ENCODE measurements around the gene BAIAP2.

BAIAP2 gene

DNA sequence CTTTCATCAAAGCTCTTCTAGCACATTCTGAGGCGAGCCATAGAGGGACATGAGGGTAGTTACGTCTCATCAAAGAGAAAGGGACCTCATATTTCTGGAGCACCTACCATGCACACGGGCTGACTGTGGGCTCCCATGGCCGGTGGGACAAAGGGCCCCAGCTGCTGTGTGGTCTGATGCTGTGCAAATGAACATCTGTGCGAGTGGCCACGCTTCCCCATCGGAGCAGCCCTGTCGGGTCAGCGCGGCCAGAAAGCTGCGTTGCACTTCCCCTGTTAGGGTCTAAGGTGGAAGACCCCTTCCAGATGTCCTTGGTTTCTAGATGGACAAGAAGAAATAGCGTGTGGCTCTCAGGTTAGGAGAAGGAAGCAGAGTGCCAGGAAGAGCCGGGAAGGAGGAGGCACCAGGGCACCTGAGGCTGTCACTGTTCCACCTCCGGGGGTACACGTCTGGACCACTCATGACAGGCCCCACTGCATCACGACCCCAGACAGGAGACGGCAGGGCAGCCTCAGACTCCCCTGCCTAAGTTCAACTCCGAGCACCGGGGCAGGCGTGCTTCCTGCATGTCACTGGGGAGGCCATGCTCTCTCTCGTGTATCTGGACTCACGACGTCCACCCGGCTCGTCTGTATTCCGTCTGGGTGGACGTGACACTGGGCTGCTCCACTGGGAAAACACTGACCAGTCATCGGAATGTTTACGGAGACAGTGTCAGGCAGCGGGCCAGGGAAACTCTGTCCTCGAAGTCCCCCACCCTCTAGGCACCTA, 8.5 kb upstream of the BAIAP2 start:
- H3K27ac ChIP-seq: no peak overlapping the region
- TF ChIP-seq, protein P1, sequence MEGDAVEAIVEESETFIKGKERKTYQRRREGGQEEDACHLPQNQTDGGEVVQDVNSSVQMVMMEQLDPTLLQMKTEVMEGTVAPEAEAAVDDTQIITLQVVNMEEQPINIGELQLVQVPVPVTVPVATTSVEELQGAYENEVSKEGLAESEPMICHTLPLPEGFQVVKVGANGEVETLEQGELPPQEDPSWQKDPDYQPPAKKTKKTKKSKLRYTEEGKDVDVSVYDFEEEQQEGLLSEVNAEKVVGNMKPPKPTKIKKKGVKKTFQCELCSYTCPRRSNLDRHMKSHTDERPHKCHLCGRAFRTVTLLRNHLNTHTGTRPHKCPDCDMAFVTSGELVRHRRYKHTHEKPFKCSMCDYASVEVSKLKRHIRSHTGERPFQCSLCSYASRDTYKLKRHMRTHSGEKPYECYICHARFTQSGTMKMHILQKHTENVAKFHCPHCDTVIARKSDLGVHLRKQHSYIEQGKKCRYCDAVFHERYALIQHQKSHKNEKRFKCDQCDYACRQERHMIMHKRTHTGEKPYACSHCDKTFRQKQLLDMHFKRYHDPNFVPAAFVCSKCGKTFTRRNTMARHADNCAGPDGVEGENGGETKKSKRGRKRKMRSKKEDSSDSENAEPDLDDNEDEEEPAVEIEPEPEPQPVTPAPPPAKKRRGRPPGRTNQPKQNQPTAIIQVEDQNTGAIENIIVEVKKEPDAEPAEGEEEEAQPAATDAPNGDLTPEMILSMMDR (IDR thresholded peaks at IDR 0.05): no peak
- TF ChIP-seq ZFX (IDR thresholded peaks at IDR 0.05; ENCODE audit: borderline replicate concordance): no peak

- no peak overlapping the region for H3K27ac ChIP-seq
- no peak for TF ChIP-seq ZFX (IDR thresholded peaks at IDR 0.05; ENCODE audit: borderline replicate concordance)
- TF ChIP-seq, protein P1 (IDR thresholded peaks at IDR 0.05): no peak
These were observed 7.9 kb upstream of the BAIAP2 start for GRCh38 chr17:81027038-81027437.

- TF ChIP-seq ZFX (IDR thresholded peaks at IDR 0.05; ENCODE audit: borderline replicate concordance): no peak
- TF ChIP-seq, protein P1 (IDR thresholded peaks at IDR 0.05): no peak
These were observed 7.1 kb upstream of the BAIAP2 start for GRCh38 chr17:81027591-81028505.

GRCh38 chr17:81028506-81028858, 6.5 kb upstream of the BAIAP2 start:
- TF ChIP-seq, protein P1 (IDR thresholded peaks at IDR 0.05): no peak
- TF ChIP-seq ZFX (IDR thresholded peaks at IDR 0.05; ENCODE audit: borderline replicate concordance): no peak
- H3K27ac ChIP-seq: no peak overlapping the region

More at GRCh38 chr17:81027591-81028505, 7.1 kb upstream of the BAIAP2 start:
- no peak overlapping the region for H3K27ac ChIP-seq

DNA sequence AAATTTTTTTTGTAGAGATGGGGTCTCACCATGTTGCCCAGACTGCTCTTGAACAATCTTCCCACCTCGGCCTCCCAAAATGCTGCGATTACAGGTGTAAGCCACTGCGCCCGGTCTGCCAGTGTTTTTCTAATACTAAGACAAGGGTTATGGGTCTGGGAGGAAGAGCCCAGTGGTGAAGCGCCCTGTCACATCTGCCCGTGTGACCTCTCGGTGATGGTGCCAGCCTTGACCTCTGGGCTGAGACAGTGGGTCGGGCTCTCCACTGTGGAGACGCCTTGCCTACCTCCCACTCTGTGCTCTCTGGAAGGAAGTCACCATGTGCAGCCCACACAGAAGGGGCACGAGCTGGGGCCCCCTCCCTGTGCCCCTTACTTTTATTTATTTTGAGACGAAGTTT, 5.1 kb upstream of the BAIAP2 start:
- TF ChIP-seq, protein P1 (IDR thresholded peaks at IDR 0.05): no peak
- no peak for TF ChIP-seq ZFX (IDR thresholded peaks at IDR 0.05; ENCODE audit: borderline replicate concordance)
- no peak overlapping the region for H3K27ac ChIP-seq

DNA sequence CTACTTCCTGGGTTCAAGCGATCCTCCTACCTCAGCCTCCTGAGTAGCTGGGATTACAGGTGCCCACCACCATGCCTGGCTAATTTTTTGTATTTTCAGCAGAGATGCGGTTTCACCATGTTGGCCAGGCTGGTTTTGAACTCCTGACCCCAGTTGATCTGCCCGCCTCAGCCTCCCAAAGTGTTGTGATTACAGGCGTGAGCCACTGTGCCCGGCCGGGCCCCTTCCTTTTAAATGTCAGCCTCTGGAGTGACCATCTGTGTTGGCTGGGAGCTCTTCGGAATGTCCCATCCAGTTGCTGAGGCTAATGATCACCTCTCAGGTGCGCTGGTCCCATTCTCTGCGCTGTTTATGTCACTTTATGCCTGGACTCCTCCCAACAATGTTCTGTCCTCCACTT, 4.6 kb upstream of the BAIAP2 start:
- peak overlapping the region; percentile 55; the same call in 1 of the 2 replicates for H3K27ac ChIP-seq

GRCh38 chr17:81030741-81031565, 4.0 kb upstream of the BAIAP2 start:
- TF ChIP-seq ZFX (IDR thresholded peaks at IDR 0.05; ENCODE audit: borderline replicate concordance): no peak
- TF ChIP-seq, protein P1 (IDR thresholded peaks at IDR 0.05): no peak
- H3K27ac ChIP-seq: peak overlapping the region; percentile 55
